ENCODE results near the gene PIR. TPM values are rescaled to one million over a fixed set of nuclear protein-coding genes. Genes with fewer than 3 reads are reported as not detected.

Gene PIR
- total RNA-seq, 1 experiment from 2014 or later, result 17.1 TPM

DNA sequence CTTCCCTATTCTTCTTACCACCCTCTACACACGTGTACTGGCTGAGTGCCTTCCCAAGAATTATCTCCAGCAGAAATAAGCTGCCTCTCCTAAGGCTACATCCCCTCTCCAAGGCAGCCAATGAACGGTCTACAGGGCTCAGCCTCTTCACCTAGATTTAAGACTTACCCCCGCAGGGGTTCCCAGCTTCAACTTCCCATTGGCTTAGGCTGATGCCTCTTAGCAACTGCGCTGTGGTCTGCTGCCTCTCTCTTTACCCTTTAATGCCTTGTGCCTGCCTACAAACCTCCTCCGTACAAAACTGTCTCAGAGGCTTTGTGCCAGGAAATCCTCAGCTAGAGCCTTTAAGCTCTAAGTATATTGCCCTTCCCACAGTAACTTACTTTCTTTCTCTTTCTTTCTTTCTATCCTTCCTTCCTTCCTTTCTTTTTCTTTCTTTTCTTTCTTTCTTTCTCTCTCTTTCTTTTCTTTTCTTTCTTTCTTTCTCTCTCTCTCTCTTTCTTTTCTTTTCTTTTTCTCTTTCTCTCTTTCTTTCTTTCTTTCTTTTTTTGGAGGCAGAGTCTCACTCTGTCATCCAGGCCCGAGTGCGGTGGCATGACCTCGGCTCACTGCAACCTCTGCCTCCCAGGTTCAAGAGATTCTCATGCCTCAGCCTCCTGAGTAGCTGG is 142.7 kb downstream of the PIR start:
- Mint-ChIP-seq H3K4me1 (peaks cover 9% of the 10 kb centered on the region), H3K27me3 (ENCODE audit: low read depth) (peaks cover 4% of the 10 kb centered on the region; the same call in 1 of the 2 replicates), H3K36me3 (no peaks in the 10 kb centered on the region), H3K4me3 (no peak overlapping the region), H3K27ac (no peak overlapping the region; the same call in 1 of the 2 replicates), H3K9me3 (no peaks in the 10 kb centered on the region)
- DNase-seq (ENCODE audit: low spot score) (peak; percentile 10), ATAC-seq (peak; percentile 84)
- TF ChIP-seq CREB1 (CRISPR knock-in tag; IDR thresholded peaks at IDR 0.05) (no peak), ESRRA (CRISPR knock-in tag; IDR thresholded peaks at IDR 0.05; ENCODE audit: borderline replicate concordance) (no peak), ZNF396 (CRISPR knock-in tag; IDR thresholded peaks at IDR 0.05; ENCODE audit: borderline replicate concordance) (no peak), TP53 (CRISPR knock-in tag; IDR thresholded peaks at IDR 0.05) (no peak)
- TF ChIP-seq, protein P1, sequence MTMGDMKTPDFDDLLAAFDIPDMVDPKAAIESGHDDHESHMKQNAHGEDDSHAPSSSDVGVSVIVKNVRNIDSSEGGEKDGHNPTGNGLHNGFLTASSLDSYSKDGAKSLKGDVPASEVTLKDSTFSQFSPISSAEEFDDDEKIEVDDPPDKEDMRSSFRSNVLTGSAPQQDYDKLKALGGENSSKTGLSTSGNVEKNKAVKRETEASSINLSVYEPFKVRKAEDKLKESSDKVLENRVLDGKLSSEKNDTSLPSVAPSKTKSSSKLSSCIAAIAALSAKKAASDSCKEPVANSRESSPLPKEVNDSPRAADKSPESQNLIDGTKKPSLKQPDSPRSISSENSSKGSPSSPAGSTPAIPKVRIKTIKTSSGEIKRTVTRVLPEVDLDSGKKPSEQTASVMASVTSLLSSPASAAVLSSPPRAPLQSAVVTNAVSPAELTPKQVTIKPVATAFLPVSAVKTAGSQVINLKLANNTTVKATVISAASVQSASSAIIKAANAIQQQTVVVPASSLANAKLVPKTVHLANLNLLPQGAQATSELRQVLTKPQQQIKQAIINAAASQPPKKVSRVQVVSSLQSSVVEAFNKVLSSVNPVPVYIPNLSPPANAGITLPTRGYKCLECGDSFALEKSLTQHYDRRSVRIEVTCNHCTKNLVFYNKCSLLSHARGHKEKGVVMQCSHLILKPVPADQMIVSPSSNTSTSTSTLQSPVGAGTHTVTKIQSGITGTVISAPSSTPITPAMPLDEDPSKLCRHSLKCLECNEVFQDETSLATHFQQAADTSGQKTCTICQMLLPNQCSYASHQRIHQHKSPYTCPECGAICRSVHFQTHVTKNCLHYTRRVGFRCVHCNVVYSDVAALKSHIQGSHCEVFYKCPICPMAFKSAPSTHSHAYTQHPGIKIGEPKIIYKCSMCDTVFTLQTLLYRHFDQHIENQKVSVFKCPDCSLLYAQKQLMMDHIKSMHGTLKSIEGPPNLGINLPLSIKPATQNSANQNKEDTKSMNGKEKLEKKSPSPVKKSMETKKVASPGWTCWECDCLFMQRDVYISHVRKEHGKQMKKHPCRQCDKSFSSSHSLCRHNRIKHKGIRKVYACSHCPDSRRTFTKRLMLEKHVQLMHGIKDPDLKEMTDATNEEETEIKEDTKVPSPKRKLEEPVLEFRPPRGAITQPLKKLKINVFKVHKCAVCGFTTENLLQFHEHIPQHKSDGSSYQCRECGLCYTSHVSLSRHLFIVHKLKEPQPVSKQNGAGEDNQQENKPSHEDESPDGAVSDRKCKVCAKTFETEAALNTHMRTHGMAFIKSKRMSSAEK (CRISPR knock-in tag; IDR thresholded peaks at IDR 0.05; ENCODE audit: borderline replicate concordance), result no peak
- TF ChIP-seq, protein P2, sequence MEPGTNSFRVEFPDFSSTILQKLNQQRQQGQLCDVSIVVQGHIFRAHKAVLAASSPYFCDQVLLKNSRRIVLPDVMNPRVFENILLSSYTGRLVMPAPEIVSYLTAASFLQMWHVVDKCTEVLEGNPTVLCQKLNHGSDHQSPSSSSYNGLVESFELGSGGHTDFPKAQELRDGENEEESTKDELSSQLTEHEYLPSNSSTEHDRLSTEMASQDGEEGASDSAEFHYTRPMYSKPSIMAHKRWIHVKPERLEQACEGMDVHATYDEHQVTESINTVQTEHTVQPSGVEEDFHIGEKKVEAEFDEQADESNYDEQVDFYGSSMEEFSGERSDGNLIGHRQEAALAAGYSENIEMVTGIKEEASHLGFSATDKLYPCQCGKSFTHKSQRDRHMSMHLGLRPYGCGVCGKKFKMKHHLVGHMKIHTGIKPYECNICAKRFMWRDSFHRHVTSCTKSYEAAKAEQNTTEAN (CRISPR knock-in tag; IDR thresholded peaks at IDR 0.05), result no peak
- TF ChIP-seq, protein P3, sequence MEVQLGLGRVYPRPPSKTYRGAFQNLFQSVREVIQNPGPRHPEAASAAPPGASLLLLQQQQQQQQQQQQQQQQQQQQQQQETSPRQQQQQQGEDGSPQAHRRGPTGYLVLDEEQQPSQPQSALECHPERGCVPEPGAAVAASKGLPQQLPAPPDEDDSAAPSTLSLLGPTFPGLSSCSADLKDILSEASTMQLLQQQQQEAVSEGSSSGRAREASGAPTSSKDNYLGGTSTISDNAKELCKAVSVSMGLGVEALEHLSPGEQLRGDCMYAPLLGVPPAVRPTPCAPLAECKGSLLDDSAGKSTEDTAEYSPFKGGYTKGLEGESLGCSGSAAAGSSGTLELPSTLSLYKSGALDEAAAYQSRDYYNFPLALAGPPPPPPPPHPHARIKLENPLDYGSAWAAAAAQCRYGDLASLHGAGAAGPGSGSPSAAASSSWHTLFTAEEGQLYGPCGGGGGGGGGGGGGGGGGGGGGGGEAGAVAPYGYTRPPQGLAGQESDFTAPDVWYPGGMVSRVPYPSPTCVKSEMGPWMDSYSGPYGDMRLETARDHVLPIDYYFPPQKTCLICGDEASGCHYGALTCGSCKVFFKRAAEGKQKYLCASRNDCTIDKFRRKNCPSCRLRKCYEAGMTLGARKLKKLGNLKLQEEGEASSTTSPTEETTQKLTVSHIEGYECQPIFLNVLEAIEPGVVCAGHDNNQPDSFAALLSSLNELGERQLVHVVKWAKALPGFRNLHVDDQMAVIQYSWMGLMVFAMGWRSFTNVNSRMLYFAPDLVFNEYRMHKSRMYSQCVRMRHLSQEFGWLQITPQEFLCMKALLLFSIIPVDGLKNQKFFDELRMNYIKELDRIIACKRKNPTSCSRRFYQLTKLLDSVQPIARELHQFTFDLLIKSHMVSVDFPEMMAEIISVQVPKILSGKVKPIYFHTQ (CRISPR knock-in tag; IDR thresholded peaks at IDR 0.05), result no peak
- ChIA-PET POLR2A (no interaction called here), CTCF (interaction anchor here (0.6 to 3.0 kb wide), 8 partner anchors 23 to 342 kb away, joined by 3 to 48 read pairs (median 4); partner anchors contain the start of gene PIR)

DNA sequence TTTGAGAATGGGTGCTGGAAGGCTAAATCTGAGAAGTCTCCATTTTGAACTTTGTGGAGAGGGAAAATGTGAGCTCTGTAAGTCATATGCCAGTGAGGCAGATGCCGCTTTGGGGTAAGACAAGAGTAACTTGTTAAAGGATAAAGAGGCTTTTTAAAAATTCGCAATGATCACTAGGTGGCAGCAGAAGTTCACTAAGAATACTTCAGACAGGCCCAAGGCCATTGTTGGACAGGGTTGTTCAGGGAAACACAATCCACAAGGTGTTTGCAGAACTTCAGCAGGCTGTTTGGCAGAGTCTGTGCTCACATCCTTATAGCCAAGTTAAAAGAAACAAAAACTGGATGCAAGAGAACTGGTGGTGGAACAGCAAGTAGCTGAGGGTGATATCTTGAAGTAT is 144.1 kb downstream of the PIR start:
- ATAC-seq, result peak; percentile 83
- Mint-ChIP-seq H3K36me3 (no peaks in the 10 kb centered on the region), H3K4me3 (no peak overlapping the region), H3K4me1 (peaks cover 9% of the 10 kb centered on the region), H3K27ac (no peak overlapping the region), H3K27me3 (ENCODE audit: low read depth) (peaks cover 17% of the 10 kb centered on the region), H3K9me3 (no peaks in the 10 kb centered on the region)
- TF ChIP-seq ELF4 (CRISPR knock-in tag; IDR thresholded peaks at IDR 0.05; ENCODE audit: low read depth) (no peak), FOXP1 (CRISPR knock-in tag; IDR thresholded peaks at IDR 0.05; ENCODE audit: borderline replicate concordance) (no peak)
- TF ChIP-seq, protein P4, sequence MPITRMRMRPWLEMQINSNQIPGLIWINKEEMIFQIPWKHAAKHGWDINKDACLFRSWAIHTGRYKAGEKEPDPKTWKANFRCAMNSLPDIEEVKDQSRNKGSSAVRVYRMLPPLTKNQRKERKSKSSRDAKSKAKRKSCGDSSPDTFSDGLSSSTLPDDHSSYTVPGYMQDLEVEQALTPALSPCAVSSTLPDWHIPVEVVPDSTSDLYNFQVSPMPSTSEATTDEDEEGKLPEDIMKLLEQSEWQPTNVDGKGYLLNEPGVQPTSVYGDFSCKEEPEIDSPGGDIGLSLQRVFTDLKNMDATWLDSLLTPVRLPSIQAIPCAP (CRISPR knock-in tag; IDR thresholded peaks at IDR 0.05), result no peak
- DNase-seq (ENCODE audit: low spot score), result no peak
- ChIA-PET CTCF (interaction anchor here (0.7 to 3.0 kb wide), 4 partner anchors 11 to 122 kb away, joined by 4 to 48 read pairs (median 5); no protein-coding TSS in a partner anchor), POLR2A (no interaction called here)

DNA sequence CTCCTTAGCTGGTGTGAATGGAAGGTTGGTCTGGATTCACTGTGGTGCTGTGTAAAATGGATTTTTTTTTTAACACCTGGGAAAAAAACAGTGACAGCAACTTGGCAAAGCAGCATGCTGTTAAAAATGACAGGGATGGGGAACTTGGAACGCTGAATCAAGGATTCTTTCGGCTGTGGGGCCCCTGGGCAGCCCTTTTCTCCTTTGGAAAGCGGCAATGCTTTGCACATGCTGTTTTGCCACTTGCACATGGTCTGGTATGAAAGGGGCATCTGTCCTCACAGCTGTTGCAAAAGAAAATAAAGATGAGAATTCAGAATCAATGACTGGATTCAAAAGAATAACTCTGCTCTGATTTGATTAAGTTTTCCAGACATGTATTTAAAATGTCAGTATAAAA is 147.2 kb downstream of the PIR start:
- ChIA-PET POLR2A (interaction anchor here (0.7 kb wide), 1 partner anchor 85 kb away, joined by 3 read pairs; no protein-coding TSS in a partner anchor), CTCF (interaction anchor here (1.4 kb wide), 1 partner anchor 120 kb away, joined by 3 read pairs; no protein-coding TSS in a partner anchor)
- peaks cover 30% of the 10 kb centered on the region for H3K27me3 Mint-ChIP-seq (ENCODE audit: low read depth)
- H3K36me3 Mint-ChIP-seq, result no peaks in the 10 kb centered on the region
- H3K9me3 Mint-ChIP-seq, result no peaks in the 10 kb centered on the region
- H3K4me3 Mint-ChIP-seq, result no peak overlapping the region
- ATAC-seq (no peak), DNase-seq (ENCODE audit: low spot score) (no peak)
- H3K27ac Mint-ChIP-seq, result no peak overlapping the region
- H3K4me1 Mint-ChIP-seq, result peaks cover 13% of the 10 kb centered on the region
- TF ChIP-seq, protein P5, sequence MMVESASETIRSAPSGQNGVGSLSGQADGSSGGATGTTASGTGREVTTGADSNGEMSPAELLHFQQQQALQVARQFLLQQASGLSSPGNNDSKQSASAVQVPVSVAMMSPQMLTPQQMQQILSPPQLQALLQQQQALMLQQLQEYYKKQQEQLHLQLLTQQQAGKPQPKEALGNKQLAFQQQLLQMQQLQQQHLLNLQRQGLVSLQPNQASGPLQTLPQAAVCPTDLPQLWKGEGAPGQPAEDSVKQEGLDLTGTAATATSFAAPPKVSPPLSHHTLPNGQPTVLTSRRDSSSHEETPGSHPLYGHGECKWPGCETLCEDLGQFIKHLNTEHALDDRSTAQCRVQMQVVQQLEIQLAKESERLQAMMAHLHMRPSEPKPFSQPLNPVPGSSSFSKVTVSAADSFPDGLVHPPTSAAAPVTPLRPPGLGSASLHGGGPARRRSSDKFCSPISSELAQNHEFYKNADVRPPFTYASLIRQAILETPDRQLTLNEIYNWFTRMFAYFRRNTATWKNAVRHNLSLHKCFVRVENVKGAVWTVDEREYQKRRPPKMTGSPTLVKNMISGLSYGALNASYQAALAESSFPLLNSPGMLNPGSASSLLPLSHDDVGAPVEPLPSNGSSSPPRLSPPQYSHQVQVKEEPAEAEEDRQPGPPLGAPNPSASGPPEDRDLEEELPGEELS (CRISPR knock-in tag; IDR thresholded peaks at IDR 0.05), result no peak
- TF ChIP-seq, protein P6, sequence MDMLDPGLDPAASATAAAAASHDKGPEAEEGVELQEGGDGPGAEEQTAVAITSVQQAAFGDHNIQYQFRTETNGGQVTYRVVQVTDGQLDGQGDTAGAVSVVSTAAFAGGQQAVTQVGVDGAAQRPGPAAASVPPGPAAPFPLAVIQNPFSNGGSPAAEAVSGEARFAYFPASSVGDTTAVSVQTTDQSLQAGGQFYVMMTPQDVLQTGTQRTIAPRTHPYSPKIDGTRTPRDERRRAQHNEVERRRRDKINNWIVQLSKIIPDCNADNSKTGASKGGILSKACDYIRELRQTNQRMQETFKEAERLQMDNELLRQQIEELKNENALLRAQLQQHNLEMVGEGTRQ (CRISPR knock-in tag; IDR thresholded peaks at IDR 0.05), result no peak
- TF ChIP-seq NFATC4 (CRISPR knock-in tag; IDR thresholded peaks at IDR 0.05) (no peak), ATF1 (CRISPR knock-in tag; IDR thresholded peaks at IDR 0.05) (no peak), SOX15 (CRISPR knock-in tag; IDR thresholded peaks at IDR 0.05) (no peak), ZNF396 (CRISPR knock-in tag; IDR thresholded peaks at IDR 0.05; ENCODE audit: borderline replicate concordance) (no peak)

All from WTC11 (cell line).